Erythroblast (primary cell): ENCODE measurements around the gene TRIM31.
"Not testable (repeated sequence)": the region's sequence is repeated elsewhere in the genome, so short reads cannot be mapped to it uniquely, and the experiment has no call there.

ENCODE experiments used
- DNase-seq, 2 experiments: peaks; one replicate each; lab custom pipeline; 2025; lab: John Stamatoyannopoulos, UW
- GATA1 ChIP-seq: IDR thresholded peaks from 2 replicates; pipeline ENCODE4 v1.6.1; 2011; ENCODE audit warnings: low read depth, mild to moderate bottlenecking, control low read depth, low read length, moderate library complexity
- POLR2A ChIP-seq: IDR thresholded peaks from 2 replicates; pipeline ENCODE4 v1.6.1; 2011; ENCODE audit warnings: mild to moderate bottlenecking, low read length

TRIM31 gene

DNA sequence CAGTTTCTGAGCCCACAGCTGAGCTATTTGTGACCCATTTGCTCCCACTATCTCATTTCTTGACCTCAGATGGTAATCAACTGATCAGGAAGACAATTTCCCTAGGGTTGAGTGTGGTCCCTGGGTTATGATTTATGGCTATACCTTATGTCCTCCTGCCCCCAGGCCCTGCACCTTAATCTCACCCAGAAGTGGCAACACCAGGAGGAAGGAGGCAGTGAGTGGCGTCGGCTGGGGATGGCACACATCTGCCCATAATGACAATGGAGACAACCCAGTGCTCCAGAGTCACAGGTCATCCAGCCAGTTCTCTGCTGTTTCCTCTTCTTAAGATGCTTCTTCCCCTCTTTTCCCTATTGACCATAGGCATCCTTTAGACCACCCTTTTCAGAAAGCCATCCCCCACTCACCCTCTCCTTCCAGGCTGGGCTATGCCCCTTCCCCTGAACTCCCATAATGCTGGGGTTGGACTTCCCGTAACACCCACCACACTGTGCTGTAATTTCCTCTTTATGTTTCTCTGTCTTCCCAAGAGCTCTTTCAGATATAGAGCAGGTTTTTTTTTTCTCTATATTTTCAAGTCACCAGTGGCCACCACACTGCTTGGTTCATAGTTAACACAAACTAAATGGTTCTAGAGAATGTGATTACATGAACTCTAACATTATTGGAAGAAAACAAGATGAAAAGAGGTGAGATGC is 40.2 kb upstream of the TRIM31 start:
- DNase-seq = no peak
- TF ChIP-seq POLR2A = no peak
- no peak for TF ChIP-seq GATA1

DNA sequence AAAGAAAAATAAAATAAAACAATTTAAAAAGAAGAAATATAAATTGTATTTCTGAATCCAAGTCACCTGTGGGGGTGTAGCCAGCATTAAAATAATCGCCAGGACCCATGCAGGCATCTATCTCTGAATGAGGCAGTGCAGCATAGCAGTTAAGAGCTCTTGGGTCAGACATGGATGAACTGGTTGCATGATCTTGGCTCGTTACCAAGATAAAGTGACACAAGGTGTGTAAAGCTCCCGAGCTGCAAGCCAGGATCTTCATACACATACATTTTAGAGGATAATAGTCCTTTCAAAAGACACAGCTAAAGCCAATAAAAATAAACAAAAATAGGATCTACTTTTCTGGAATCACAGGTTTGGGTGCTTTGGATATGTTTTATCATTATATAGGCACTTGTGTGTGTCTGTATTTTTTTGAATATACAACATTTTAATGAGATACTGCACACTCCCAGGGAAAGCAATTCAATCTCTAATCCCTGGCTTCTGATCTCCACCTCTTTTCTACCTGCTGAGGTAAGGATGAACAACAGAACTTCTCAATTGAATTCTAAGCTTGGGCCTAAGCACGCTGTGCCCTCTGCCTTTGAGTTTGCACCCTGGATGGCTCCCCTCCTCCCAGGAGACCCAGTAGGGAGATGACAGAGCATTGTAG is 39.3 kb upstream of the TRIM31 start:
- DNase-seq = peak; percentile 74 to 76
- TF ChIP-seq POLR2A (no peak), GATA1 (no peak)

- DNase-seq = peak; percentile 60 to 78
- TF ChIP-seq GATA1 (no peak), POLR2A (no peak)
Measured at GRCh38 chr6:30151580-30151979, 38.7 kb upstream of the TRIM31 start.

GRCh38 chr6:30150671-30151395 is 37.9 kb upstream of the TRIM31 start:
- TF ChIP-seq POLR2A (no peak), GATA1 (no peak)
- no peak for DNase-seq

DNA sequence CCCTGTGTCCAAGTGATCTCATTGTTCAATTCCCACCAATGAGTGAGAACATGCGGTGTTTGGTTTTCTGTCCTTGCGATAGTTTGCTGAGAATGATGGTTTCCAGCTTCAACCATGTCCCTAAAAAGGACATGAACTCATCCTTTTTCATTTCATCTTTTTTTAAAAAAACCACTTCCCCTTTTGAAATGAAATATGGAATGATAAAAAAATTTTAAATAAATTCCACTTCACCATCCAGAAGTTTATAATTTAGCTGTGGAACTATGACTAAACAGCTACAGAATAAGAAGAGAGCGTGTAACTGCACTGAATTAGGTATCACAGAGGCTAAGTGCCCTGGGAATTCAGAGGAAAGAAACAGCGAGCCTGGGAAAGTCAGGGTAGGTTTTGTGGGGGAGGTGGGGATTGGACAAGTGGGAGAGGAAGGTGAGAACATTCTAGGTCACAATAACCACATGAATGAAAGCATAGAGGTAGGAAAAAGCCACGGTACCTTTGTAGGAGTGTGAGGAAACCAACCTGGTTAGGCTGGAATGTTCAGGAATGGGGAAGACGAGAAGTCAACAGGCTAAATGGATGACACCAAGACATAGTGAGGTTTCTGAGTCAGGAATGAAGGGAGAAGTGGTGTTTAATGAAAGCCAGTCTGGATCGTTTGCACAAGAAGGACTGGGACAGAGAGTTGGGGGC is 37.1 kb upstream of the TRIM31 start:
- no peak for TF ChIP-seq GATA1
- no peak for TF ChIP-seq POLR2A
- DNase-seq = no peak

DNA sequence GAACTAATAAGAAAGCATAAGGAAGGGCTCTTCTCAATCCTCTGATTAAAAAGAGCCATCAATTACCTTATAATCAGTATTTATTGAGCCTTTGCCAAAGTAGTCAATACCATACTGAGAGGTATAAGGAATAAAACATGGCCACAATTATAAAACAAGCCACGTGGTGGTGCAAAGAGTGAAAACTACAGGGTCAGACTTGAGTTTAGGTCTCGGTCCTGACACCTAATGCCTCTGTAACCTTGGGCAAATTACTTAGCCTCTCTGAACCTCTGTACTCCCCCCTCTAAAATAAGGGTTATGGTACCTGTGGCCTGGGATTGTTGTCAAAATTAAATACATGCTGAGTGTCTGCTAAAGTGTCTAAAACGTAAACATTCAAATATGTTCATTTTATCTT is 36.3 kb upstream of the TRIM31 start:
- no peak for DNase-seq
- TF ChIP-seq POLR2A = no peak
- TF ChIP-seq GATA1 = no peak

DNA sequence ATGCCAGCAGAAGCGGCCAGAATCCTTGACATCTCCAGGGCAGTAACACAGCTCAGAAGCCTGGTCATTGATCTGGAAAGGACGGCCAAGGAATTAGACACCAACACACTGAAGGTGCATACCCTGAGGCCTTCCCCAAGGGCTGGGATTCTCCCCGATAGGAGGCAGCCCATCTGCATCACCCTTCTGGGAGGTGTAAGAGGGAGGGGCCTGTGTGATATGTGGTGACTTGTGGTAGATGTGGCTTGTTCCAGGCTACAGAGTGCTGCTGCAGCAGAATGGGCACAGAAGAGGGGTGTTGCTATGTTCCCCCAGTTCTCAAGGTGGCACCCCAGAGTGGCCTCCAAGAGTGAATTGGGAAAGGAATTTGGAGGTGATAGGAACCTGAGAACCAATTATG is 34.2 kb upstream of the TRIM31 start:
- TF ChIP-seq GATA1 = no peak
- no peak for TF ChIP-seq POLR2A
- DNase-seq = no peak

- no peak for TF ChIP-seq GATA1
- TF ChIP-seq POLR2A = no peak
- DNase-seq = no peak
Measured at GRCh38 chr6:30145818-30146217, 32.9 kb upstream of the TRIM31 start.

GRCh38 chr6:30144811-30145210 is 31.9 kb upstream of the TRIM31 start:
- TF ChIP-seq POLR2A (no peak), GATA1 (no peak)
- DNase-seq = no peak

- no peak for TF ChIP-seq GATA1
- no peak for TF ChIP-seq POLR2A
Measured at GRCh38 chr6:30143780-30144179, 30.9 kb upstream of the TRIM31 start.

GRCh38 chr6:30142665-30143064 is 29.8 kb upstream of the TRIM31 start:
- no peak for TF ChIP-seq POLR2A
- TF ChIP-seq GATA1 = no peak
- DNase-seq = no peak

More at GRCh38 chr6:30143780-30144179, 30.9 kb upstream of the TRIM31 start:
- DNase-seq = no peak

- DNase-seq = not testable (repeated sequence)
Measured at GRCh38 chr6:30140240-30140639, 27.4 kb upstream of the TRIM31 start.

GRCh38 chr6:30136570-30137286 is 23.8 kb upstream of the TRIM31 start:
- TF ChIP-seq POLR2A (no peak), GATA1 (no peak)
- no peak for DNase-seq
